HepG2 (cell line): ENCODE measurements around the gene AP4S1. TPM values are rescaled to one million over a fixed set of nuclear protein-coding genes. Genes with fewer than 3 reads are reported as not detected.

Experiments
- BRCA1 ChIP-seq: sonication (generic); formaldehyde crosslinking; IDR thresholded peaks from 2 replicates; pipeline ENCODE4 v1.4.0; 2020; ENCODE audit warnings: missing genetic modification reagents
- DBP ChIP-seq: sonication (generic); formaldehyde crosslinking; IDR thresholded peaks from 2 replicates; pipeline ENCODE4 v1.4.0; 2020; ENCODE audit warnings: missing genetic modification reagents; ENCODE audit errors: not compliant biosample characterization
- FOXO4 ChIP-seq: sonication (generic); formaldehyde crosslinking; conservative IDR thresholded peaks from 2 replicates; pipeline ENCODE4 v1.8.1; 2023; ENCODE audit warnings: missing genetic modification reagents
- GPBP1L1 ChIP-seq: sonication (generic); formaldehyde crosslinking; IDR thresholded peaks from 2 replicates; pipeline ENCODE4 v1.5.0; 2020; ENCODE audit warnings: mild to moderate bottlenecking, missing genetic modification reagents
- KMT2A ChIP-seq: sonication (generic); formaldehyde crosslinking; IDR thresholded peaks from 2 replicates; pipeline ENCODE4 v1.4.0; 2020; ENCODE audit warnings: missing genetic modification reagents
- LBX2 ChIP-seq: sonication (generic); formaldehyde crosslinking; IDR thresholded peaks from 2 replicates; pipeline ENCODE4 v1.5.0; 2020; ENCODE audit warnings: missing genetic modification reagents, mild to moderate bottlenecking, borderline replicate concordance
- LRRFIP1 ChIP-seq: sonication (generic); formaldehyde crosslinking; conservative IDR thresholded peaks from 2 replicates; pipeline ENCODE4 v1.4.0; 2020; ENCODE audit warnings: missing genetic modification reagents
- MTF1 ChIP-seq: sonication (generic); formaldehyde crosslinking; IDR thresholded peaks from 2 replicates; pipeline ENCODE4 v1.5.0; 2020; ENCODE audit warnings: missing genetic modification reagents
- NFIB ChIP-seq: sonication (generic); formaldehyde crosslinking; IDR thresholded peaks from 2 replicates; pipeline ENCODE4 v1.9.0; 2021; ENCODE audit warnings: missing genetic modification reagents, mild to moderate bottlenecking, borderline replicate concordance
- RARG ChIP-seq: sonication (generic); formaldehyde crosslinking; IDR thresholded peaks from 2 replicates; pipeline ENCODE4 v1.4.0; 2020; ENCODE audit warnings: low read depth, mild to moderate bottlenecking, missing genetic modification reagents
- SMC3 ChIP-seq: IDR thresholded peaks from 2 replicates; pipeline ENCODE4 v1.6.1; 2011; ENCODE audit warnings: low read length, improper control_type of control experiment
- SNAI1 ChIP-seq: sonication (generic); formaldehyde crosslinking; IDR thresholded peaks from 2 replicates; pipeline ENCODE4 v1.5.0; 2020; ENCODE audit warnings: mild to moderate bottlenecking, missing genetic modification reagents, borderline replicate concordance
- TARDBP ChIP-seq: sonication (generic); formaldehyde crosslinking; IDR thresholded peaks from 2 replicates; pipeline ENCODE4 v1.8.0; 2022; ENCODE audit warnings: mild to moderate bottlenecking, missing genetic modification reagents
- THAP7 ChIP-seq: sonication (generic); formaldehyde crosslinking; IDR thresholded peaks from 2 replicates; pipeline ENCODE4 v1.8.1; 2023; ENCODE audit warnings: mild to moderate bottlenecking, missing genetic modification reagents
- ZNF230 ChIP-seq: sonication (generic); formaldehyde crosslinking; IDR thresholded peaks from 2 replicates; pipeline ENCODE4 v1.4.0; 2020; ENCODE audit warnings: mild to moderate bottlenecking, missing genetic modification reagents
- ZNF326 ChIP-seq: sonication (generic); formaldehyde crosslinking; IDR thresholded peaks from 2 replicates; pipeline ENCODE4 v1.4.0; 2020; ENCODE audit warnings: missing genetic modification reagents, borderline replicate concordance
- ZNF558 ChIP-seq: sonication (generic); formaldehyde crosslinking; IDR thresholded peaks from 2 replicates; pipeline ENCODE4 v1.9.0; 2022; ENCODE audit warnings: mild to moderate bottlenecking, missing genetic modification reagents, borderline replicate concordance
- ZNF563 ChIP-seq: sonication (generic); formaldehyde crosslinking; IDR thresholded peaks from 2 replicates; pipeline ENCODE4 v1.8.0; 2022; ENCODE audit warnings: mild to moderate bottlenecking, moderate library complexity, missing genetic modification reagents
- ZNF800 ChIP-seq: sonication (generic); formaldehyde crosslinking; IDR thresholded peaks from 2 replicates; pipeline ENCODE4 v1.4.0; 2020; ENCODE audit warnings: missing genetic modification reagents
- polyA plus RNA-seq, 8 experiments: library from polyadenylated mRNA; depleted of rRNA in 3 of 8; stranded (reverse) in 7 of 8; unstranded in 1 of 8; fragments of >200 nt; fragmentation: Illumina TruSeq in 4 of 8; extraction: Trizol in 4 of 8; gene quantifications; 2 replicates each; pipeline versions ENCODE4 v1.2.1 to v1.2.3, GENCODE V29; 2011 to 2016; ENCODE audit warnings: low read depth in 4 of 8, missing spikeins in 1 of 8, mixed read lengths in 1 of 8; ENCODE audit not compliant: insufficient read depth in 1 of 8
- total RNA-seq, 5 experiments: library from RNA; depleted of rRNA; stranded (reverse); fragments of >200 nt; fragmentation: Illumina TruSeq; extraction: Trizol; gene quantifications; 2 replicates each; pipeline ENCODE4 v1.2.3, GENCODE V29; 2016; ENCODE audit warnings: low read depth in 1 of 5

AP4S1 gene
- total and polyA plus RNA-seq, 2 of the 13 experiments (the other 11 are each of a cell fraction or from before 2014, with no cell fraction given): 3.9 to 21.1 TPM

GRCh38 chr14:30999038-30999773 lies 26.2 kb upstream of the AP4S1 start (continued):
- no peak for TF ChIP-seq FOXO4 (CRISPR knock-in tag)
- TF ChIP-seq BRCA1: no peak
- TF ChIP-seq RARG: no peak
- TF ChIP-seq NFIB (CRISPR knock-in tag): no peak
- TF ChIP-seq ZNF563 (CRISPR knock-in tag): 0 out of 2 replicates have a peak, but pooled peaks have one; percentile 53
- no peak for TF ChIP-seq KMT2A (CRISPR knock-in tag)
- no peak for TF ChIP-seq LBX2 (CRISPR knock-in tag)
- no peak for TF ChIP-seq TARDBP
- no peak for TF ChIP-seq SNAI1 (CRISPR knock-in tag)
- no peak for TF ChIP-seq ZNF230 (CRISPR knock-in tag)
- TF ChIP-seq ZNF326: no peak
- TF ChIP-seq MTF1 (CRISPR knock-in tag): no peak
- peak; percentile 36 for TF ChIP-seq DBP (CRISPR knock-in tag)
- 0 out of 2 replicates have a peak, but pooled peaks have one; percentile 87 for TF ChIP-seq GPBP1L1 (CRISPR knock-in tag)
- 0 out of 2 replicates have a peak, but pooled peaks have one; percentile 45 for TF ChIP-seq ZNF558 (CRISPR knock-in tag)
- 0 out of 2 replicates have a peak, but pooled peaks have one; percentile 34 for TF ChIP-seq ZNF800 (CRISPR knock-in tag)
- no peak for TF ChIP-seq LRRFIP1 (CRISPR knock-in tag)
- no peak for TF ChIP-seq THAP7 (CRISPR knock-in tag)
- no peak for TF ChIP-seq SMC3
